GM21360 (cell line): ENCODE data around the gene WDR91.

Experiments
- ATAC-seq: cut with Tn5 transposase; IDR thresholded peaks from one replicate; pipeline ENCODE4 v1.9.1; 2021; ENCODE audit warnings: mild to moderate bottlenecking, moderate library complexity; ENCODE audit not compliant: unreplicated experiment

The WDR91 gene

DNA sequence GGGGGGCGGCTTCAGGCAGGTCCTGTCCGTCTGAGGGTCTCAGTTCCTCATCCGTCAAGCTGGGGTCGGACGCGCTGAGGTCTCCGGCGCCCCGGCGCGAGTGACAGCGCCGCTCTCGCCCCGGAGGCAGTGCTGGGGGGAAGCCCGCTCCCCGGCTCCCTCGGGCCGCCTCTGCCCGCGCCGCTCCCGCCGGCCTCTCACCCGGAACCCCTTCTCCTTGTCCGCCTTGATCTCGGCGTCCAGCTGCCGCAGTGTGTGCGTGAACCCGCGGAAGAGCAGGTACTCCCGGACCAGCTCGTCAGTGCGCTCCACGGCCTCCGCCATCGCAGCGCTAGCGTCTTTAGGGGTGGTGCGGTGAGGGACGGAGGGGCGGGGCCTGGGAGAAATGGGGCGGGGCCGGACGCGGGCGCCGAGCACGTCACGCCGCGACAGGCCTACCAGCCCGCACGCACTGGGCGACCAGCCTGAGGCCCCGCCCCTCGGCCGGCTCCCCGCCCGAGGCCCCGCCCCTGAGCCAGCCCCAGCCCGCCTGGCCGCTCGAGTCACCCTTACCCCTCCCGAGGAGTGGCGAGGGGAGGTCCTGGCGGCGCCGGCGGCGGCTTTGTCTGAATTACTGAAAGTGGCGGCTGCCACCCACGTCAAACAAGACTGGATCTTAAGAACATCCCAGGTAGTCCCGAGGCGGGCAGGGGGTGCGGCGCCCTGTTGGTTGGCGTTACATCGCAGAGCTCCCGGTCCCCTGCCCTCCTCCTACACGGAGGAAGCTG lies at the start of gene WDR91:
TSS of gene WDR91 (minus strand) at position 348 of the 767 bp plus-strand sequence. CDS start at position 324, 24 bp downstream.
- ATAC-seq = peak; percentile 83

DNA sequence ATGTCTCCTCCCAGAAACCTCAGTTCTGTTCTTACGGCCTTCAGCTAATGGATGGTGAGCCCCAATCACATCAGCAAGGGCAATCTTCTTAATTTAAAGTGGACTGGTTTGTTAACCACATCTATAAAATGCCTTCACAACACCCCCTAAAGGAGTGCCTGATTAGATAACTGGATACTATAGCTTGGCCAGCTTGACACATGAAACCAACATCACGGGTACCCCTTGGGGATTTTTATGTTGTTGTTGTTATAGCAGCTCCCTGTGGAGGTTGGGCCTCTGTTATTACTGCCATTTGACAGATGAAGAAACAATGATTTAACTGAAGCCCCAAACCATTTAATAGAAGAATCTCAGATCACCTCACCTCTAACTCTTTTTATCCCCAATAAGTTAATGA lies 49.1 kb upstream of the WDR91 start:
- ATAC-seq = no peak

DNA sequence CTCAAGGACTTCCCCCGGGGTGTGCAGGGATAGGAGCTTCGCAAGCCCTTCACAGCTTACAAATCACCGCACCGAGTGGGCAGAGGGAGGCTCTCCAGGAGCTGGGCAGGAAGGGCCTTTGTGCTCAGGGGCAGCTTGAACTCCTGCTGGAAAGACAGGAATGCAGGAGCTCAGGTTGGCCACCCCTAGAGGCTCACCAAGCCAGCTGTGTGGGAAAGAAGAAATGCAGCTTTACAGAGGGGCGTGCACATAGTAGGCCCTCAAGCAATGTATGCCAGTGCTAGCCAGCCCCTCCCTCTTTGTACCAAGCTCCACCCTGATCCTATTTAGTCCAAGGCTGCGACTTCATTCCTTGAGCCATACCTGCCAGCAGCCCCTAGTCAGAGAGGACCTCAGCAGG lies 48.4 kb upstream of the WDR91 start:
- ATAC-seq = no peak

DNA sequence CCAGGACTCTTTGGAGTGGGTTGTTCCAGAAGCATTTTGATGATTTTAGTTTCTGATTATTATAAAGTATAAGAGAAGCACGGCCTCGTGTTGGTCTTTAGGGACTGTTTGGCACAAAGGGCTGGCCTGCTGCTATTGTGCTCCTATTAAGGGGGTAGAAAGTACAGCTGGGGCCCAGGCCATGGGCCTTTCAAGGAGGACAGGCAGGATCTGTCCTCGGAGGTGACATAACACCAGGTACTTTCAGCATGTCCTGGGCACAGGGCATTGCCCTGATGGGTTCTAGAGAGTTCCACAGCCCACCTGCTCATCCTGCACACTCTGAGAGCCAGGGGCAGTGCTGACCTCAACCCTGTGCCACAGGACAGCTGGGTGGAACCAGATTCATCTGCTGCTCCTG lies 47.3 kb upstream of the WDR91 start:
- ATAC-seq = no peak

DNA sequence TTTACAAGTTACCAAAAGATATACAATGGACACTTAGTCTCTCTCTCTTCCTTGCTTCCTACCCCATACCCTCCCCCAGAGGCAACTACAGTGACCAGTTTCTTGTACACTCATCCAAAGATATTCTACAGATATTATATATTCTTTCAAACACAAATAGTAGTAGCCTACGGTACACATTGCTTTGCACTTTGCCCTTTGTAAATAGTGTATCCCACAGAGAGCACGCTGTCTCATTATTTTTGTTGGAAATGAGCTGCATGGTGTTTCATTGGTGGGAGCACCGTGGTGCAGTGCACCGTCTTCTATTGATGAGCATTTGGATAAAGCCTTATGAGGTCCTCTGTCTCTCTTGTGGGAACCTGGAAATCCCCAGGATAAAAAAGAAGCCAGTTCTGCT lies 46.5 kb upstream of the WDR91 start:
- ATAC-seq = no peak

DNA sequence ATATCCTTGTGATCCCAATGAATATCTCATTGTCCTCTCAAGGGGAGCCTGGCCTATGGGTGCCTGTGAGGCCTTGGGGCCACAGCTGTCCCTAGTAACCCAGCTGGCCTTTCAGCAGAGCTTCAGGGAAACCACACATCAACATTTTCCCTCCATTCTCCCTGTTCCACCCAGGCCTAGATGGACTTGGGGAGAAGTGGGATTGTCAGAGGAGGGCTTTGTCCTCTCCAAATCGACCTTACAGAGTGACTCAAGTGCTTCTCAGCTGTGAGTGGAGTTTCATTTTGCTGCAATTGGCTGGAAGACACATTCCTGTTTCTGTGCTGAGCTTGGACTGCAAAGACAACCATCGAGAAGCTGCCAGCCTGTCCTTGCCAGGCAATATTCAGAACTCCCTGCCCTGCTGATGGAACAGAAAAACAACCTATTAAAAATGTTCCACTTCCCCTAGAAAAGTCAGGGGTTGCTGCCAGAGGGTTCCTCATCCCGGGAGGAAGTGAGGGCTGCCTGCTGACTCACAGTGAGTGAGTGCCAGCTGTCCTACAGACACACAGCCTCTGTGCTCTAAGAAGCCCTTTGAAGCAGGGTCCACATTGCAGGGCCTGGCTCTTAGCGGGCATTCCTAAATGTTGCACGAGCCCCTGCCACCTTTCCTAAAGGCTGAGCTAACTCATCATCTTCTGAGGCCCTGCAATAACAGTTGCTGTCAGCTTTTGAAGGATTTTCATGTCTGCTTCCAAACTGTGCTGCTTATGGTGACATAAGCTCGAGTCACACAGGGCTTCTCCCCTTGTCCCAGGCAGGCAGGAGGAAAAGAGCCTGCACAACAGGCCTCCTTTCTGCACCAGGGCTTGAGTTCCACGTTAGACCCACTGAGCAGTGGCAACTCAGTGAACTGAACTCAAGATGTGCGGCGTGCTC lies 42.8 kb upstream of the WDR91 start:
- no peak for ATAC-seq

DNA sequence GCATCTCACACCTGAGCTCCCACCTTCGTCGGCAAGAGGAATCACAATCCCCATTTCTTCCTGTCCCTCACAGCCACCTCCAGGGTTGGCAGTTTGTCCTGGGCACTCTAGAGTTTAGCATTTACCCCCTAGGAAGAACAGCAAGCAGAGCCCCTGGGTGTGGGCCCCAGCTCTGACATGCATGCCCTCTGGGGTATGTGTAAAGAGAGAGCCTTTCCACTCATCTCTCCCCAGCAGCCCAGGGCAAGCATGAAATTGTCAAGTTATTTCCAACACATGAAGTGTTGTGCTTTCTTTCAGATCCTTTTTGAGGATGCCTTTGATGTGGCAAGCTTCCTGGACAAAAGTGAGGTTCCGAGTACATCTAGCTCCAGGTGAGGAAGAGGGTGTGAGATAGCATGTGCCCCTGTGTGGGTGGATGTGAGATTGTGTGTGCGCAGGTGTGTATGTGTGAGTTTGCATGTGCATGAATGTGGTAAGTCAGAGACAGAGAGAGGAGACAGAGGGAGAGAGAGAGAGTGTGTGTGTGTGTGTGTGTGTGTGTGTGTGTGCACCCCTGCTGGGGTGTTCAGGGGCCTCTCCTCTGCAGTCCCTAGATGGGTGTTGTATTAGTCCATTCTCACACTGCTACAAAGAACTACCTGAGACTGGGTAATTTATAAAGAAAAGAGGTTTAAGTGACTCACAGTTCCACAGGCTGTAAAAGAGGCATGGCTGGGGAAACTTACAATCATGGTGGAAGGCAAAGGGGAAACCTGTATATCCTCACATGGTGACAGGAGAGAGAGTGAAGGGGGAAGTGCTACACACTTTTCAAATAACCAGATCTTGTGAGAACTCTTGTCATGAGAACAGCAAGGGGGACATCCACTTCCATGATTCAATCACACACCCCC lies 40.4 kb upstream of the WDR91 start:
- ATAC-seq = no peak

DNA sequence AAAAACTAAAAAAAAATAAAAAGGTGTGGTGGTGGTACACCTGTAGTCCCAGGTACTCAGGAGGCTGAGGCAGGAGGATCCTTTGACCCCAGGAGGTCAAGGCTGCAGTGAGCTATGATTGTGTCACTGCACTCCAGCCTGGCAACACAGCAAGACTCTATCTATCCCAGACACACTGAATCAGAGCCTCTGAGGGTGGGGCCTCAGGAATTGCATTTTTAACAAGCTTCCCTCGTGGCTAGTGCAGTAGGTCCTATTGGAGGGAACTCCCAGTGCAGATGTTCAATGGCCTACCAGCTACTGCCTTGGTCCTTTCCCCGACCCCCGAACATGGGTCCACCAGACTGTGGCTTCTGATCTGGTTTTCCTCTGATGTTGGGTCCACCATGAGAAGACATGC lies 37.2 kb upstream of the WDR91 start:
- no peak for ATAC-seq

DNA sequence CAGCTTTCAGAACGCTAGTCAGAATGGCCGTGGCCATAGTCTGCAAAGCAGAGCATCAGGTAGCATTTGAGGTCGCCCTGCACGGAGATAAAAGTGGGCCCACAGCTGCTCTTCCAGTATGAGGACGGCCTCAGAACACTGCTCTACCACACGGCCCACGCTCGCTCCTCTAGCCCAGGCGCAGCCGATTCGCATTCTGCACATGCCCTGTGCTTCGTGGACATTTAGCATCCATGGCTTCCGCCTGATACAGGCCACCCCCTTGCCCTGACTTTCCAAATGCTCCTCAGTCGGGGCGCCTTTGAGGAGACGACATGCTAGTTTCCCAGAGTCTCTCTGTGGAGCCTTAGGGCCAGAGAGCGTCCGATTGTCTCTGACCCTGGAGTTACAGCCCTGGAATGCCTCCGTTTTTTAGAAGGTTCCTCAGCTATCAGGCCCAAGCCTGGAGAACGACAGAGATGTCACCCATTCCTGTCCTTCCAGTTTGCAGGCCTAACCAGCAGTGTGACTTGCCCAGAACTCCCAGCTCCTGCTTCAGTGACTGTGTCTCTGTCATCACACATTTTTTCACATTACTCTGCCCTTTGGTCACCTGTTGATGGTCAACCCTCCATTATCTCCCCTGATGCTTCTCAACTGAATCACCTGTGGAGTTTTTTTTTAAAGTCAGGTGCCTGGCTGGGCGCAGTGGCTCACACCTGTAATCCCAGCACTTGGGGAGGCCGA lies 36.6 kb upstream of the WDR91 start:
- ATAC-seq = no peak

DNA sequence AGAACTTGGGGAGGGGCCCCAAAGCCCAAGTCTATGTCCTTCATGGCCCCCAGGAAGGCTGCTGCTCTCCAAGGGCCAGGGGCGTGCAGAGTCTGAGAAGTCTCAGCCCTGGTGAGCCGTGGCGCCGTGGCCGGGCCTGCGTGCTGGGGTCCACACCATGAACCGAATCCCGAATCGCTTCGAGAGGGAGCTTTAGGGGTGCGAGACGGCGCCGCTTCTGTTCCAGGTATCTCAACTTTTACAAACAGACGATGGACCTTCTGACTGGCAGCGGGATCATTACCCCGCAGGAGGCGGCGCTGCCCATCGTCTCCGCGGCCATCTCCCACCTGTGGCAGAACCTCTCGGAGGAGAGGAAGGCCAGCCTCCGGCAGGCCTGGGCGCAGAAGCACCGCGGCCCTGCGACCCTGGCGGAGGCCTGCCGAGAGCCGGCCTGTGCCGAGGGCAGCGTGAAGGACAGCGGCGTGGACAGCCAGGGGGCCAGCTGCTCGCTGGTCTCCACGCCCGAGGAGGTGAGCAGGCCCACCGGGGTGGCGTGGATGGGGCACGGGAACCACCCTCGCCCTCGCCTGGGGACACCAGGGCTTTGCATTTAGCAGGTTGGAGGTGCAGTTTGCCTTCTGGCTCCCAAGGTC lies 35.0 kb upstream of the WDR91 start:
- ATAC-seq = no peak

DNA sequence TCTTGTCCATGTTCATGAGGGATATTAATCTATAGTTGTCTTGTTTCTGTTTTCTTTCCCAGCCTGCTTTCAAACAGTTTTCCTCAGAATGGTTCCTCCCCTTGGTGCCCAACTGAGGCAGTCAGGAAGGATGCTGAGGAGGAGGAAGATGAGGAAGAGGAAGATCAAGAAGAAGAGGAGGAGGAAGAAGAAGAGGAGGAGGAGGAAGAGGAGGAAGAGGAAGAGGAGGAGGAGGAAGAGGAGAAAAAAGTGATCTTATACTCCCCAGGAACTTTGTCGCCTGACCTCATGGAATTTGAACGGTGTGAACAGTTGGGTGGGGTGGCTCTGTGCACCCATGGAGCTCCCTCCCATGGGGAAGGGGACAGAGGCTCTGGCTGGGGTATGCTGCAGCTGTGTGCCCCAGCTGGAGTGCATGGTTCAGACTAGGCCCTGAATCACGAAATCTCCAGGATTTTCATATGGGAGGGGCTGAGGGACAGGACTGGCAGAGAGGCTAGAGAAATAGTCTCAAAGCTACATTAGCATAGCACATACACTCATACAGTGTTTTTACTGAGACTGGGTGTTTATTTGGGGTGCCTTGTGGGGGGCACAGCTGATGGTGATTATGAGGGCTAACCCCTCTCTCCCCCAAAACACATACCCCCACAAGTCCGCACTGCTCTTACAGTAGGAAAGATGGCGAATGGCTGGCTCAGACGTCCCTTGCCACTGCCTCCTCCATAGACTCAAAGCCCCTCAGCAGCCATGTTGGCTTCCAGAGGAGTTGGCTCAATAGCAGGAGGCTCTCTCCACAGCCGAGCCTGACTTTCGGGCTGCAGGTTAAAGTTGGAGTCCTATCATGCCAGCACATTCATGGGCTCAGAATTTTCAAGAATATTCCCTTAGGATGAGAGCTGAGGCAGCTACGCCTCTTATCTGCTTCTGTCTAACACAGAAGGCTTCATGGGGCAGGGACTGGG lies 34.2 kb upstream of the WDR91 start:
- no peak for ATAC-seq

DNA sequence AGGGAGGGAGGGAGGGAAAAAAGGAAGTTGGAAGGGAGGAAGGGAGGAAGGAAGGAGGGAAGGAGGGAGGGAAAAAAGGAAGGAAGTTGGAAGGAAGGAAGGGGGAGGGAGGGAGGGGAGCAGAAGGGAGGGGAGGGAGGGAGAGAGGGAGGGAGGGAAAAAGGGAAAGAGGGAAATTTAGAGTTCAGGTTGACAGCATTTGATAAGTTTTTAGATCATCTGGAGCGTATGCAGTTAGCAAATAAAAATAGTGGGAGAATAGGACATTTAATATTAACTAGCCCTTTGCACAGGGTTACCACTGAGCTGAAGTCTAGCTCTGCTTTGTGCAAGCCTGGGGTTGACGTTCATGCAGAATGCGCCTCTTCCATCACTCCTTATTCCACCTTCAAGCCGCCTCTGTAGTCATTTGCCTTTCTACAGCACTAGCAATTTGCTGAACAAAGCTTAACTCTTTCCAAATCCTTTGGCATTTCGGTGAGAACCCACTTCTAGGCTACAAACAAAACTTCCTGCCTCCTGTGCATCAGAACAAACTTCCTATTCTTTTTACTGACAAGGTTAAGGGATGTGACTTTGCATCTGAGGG lies 30.9 kb upstream of the WDR91 start:
- ATAC-seq = no peak

DNA sequence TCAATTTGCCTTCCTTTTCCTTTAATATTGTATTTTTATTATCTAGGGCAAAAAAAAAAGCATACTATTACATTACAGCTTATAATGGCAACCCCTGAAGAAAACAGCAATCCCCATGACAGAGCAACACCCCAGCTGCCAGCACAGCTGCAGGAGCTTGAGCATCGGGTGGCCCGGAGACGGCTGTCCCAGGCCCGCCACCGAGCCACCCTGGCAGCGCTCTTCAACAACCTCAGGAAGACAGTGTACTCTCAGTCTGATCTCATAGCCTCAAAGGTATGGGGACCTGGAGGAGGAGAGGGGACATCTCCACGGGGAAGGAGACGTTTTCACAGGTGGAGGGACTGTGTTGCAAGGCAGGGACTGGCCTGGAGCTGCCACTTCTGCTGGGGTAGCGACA lies 29.1 kb upstream of the WDR91 start:
- ATAC-seq = no peak

DNA sequence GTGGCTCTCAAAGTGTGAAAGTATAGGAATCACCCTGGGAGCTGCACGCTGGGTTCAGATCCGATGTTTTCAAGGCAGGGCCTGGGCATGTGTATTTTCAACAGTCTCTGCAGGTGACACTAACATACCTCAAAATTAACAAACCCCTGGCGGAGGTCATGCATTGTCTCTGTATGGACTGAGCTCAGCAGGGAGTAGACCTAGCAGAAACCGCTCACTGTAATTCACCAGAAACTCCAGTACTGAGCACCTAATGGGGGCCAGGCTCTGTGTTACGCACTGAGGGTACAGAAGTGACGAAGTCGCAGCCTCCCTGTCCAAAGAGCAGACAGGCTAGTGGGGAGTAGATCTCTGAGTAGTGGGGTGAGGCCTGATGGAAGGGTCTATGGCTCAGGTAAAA lies 27.9 kb upstream of the WDR91 start:
- no peak for ATAC-seq

DNA sequence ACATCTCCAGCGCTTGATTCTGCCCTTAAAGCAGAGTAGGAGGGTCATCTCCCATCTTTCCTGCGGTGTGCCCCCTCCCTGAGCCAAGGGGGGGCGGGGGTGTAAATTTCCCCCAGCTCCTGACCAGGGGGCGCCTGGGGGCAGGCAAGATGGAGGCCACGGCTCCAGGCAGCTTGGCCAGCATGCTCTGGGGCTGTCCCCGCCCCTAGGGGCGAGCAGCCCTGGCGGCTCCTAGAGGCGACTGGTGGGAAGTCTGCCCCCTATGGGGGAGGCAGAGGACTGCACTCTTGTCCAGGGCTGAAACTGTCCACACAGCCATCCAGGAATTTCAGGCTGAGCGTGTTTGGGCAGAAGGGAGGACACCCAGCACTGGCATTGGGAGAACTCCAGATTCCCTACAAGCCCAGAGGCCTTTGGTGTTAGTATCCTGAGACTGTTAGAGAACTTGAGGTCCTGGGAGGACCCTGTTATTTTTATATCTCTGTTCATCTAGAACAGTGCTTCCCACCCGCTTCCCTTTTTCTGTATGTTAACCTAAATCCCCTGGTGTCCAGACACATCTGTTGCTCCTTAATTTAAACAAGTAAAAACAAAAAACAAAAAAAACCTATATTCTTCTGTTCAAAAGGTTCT lies 26.9 kb upstream of the WDR91 start:
- no peak for ATAC-seq

DNA sequence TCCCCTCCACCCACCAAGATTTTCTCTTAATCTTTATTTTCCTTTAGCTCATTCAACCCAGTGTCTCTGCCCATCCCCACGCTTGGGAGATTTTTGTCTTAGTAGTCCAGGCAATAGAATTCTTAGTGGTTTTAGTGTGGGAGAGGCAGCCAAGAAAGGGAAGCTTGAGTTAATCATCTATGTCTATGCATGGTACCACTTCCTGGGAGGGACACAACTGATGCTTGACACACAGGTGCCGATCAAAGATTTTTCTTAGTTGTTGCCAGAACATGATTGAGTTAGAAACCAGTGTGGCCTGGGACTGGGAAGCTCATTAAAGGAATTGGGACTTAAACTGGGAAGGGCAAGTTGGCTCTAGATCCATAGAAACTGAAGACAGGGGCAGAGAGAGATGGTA lies 25.4 kb upstream of the WDR91 start:
- peak; percentile 62 for ATAC-seq

DNA sequence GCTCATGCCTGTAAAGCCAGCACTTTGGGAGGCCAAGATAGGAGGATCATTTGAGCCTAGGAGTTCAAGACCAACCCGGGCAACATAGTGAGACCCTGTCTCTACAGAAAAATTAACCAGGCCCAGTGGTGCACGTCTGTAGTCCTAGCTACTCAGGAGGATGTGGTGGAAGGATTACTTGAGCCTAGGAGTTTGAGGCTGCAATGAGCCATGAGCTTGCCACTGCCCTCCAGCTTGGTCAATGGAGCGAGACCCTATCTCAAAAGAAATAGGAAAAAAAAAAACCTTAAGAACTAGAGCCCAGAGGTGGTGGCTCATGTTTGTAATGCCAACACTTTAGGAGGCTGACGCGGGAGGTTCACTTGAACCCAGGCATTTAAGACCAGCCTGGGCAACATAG lies 24.5 kb upstream of the WDR91 start:
- no peak for ATAC-seq

DNA sequence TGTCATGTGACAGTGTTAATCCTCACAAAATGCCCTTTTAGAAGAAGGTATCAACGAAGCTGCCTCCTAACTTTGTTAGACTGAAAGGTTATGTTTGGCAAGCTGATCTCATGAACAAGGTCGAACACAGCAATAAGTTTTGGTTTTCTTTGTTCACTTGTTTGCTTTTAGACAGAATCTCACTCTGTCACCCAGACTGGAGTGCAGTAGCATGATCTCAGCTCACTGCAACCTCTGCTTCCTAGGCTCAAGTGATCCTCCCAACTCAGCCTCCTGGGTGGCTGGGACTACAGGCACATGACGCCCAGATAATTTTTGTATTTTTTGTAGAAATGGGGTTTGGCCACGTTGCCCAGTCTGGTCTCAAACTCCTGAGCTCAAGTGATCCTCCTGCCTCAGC lies 23.4 kb upstream of the WDR91 start:
- no peak for ATAC-seq
